ENCODE results near the gene RGS10.
"Not testable (repeated sequence)": the region's sequence is repeated elsewhere in the genome, so short reads cannot be mapped to it uniquely, and the experiment has no call there.

Gene RGS10

DNA sequence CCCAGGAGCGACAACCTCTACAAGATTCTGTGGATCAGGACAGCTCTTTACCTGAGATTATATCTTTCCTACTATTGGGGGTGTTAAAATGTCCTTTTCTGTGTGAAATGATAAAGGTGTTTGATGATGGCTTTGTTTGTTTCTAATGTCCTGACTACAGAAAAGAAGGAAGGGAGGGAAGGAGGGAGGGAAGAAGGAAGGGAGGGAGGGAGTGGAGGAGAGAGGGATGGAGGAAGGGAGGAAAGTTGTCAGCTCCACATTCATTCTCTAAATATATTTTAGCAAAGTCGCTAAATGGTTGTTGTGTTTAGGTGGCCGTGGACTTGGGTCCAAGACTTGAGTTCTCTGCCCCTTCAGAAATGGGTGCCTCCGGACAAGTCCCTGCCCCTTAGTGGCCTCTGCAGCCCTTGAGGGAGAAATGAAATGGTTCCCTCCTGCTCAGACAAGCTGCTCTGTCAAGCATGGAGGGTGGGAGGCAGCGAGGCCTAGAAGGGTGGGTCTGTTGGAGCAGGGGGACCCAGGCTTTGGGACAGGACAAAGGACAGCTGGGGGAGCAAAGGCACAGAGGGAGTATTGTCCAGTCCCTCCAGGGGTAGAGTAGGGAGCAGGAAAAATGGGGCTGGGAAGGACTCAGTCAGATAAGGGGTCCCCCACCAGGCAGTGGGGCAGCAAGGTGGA is 4.4 kb downstream of the RGS10 start:
- TF ChIP-seq, protein P1, sequence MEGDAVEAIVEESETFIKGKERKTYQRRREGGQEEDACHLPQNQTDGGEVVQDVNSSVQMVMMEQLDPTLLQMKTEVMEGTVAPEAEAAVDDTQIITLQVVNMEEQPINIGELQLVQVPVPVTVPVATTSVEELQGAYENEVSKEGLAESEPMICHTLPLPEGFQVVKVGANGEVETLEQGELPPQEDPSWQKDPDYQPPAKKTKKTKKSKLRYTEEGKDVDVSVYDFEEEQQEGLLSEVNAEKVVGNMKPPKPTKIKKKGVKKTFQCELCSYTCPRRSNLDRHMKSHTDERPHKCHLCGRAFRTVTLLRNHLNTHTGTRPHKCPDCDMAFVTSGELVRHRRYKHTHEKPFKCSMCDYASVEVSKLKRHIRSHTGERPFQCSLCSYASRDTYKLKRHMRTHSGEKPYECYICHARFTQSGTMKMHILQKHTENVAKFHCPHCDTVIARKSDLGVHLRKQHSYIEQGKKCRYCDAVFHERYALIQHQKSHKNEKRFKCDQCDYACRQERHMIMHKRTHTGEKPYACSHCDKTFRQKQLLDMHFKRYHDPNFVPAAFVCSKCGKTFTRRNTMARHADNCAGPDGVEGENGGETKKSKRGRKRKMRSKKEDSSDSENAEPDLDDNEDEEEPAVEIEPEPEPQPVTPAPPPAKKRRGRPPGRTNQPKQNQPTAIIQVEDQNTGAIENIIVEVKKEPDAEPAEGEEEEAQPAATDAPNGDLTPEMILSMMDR (IDR thresholded peaks at IDR 0.05; ENCODE audit: low read depth, low read length) = no peak
- DNase-seq (ENCODE audit: extremely low read depth, low read depth) = no peak

DNA sequence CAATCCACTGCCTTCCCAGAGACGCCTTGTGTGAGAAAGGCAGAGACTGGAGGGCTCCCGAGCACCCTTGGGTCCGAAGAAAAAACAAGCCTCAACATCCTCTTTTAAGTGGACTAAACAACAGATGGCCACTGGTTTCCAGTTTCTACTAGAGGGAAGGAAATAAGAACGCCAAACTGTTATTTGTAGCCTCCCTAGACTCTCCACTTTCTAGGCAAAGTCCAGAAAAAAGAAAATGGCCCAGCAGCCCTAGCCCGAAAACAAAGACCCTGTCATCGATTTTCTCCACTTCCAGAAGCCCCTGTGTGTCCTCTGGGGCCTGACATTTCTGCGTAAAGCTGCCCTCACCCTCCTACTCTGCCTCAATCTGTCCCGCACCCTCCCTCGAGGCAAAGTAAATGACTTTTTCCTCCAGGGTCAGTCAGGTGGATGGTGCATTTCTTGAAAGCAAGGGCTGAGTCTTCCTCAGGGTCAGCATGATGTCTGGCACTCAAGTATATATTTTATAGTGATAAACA is 6.0 kb downstream of the RGS10 start:
- DNase-seq (ENCODE audit: extremely low read depth, low read depth) = no peak
- TF ChIP-seq, protein P1 (IDR thresholded peaks at IDR 0.05; ENCODE audit: low read depth, low read length) = no peak

GRCh38 chr10:119535837-119536507 is 6.5 kb downstream of the RGS10 start:
- no peak for DNase-seq (ENCODE audit: extremely low read depth, low read depth)
- TF ChIP-seq, protein P1 (IDR thresholded peaks at IDR 0.05; ENCODE audit: low read depth, low read length) = no peak

- TF ChIP-seq, protein P1 (IDR thresholded peaks at IDR 0.05; ENCODE audit: low read depth, low read length) = no peak
- no peak for DNase-seq (ENCODE audit: extremely low read depth, low read depth)
Observed at GRCh38 chr10:119535305-119535704, 7.2 kb downstream of the RGS10 start.

- TF ChIP-seq, protein P1 (IDR thresholded peaks at IDR 0.05; ENCODE audit: low read depth, low read length) = no peak
- DNase-seq (ENCODE audit: extremely low read depth, low read depth) = no peak
Observed at GRCh38 chr10:119533473-119533872, 9.0 kb downstream of the RGS10 start.

DNA sequence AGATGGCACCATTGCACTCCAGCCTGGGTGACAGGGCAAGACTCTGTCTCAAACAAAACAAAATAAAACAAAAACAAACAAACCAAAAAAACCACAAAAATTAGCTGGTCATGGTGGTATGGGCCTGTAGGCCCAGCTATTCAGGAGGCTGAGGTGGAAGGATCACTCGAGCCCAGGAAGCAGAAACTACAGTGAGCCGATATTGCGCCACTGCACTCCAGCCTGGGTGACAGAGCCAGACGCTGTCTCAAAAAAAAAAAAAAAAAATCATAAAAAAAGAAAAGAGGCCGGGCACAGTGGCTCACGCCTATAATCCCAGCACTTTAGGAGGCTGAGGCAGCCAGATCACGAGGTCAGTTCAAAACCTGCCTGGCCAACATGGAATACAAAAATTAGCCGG is 9.7 kb downstream of the RGS10 start:
- DNase-seq (ENCODE audit: extremely low read depth, low read depth) = not testable (repeated sequence)

DNA sequence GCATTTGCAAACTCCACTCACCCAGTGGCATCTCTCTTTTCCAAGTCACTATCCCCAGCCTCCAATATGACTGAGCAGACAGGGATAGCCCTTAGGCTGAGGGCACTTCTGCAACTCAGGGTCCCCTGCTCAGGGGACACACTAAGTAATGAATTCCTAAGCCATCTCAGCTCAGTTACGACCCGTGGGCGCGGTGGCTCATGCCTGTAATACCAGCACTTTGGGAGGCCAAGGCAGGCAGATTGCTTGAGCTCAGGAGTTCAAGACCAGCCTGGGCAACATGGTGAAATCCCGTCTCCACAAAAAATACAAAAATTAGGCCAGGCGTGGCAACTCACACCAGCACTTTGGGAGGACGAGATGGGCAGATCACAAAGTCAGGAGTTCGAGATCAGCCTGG is 10.3 kb downstream of the RGS10 start:
- not testable (repeated sequence) for DNase-seq (ENCODE audit: extremely low read depth, low read depth)

GRCh38 chr10:119531067-119531466 is 11.5 kb downstream of the RGS10 start:
- peak; percentile 83 for DNase-seq (ENCODE audit: extremely low read depth, low read depth)
- TF ChIP-seq, protein P1 (IDR thresholded peaks at IDR 0.05; ENCODE audit: low read depth, low read length) = no peak

DNA sequence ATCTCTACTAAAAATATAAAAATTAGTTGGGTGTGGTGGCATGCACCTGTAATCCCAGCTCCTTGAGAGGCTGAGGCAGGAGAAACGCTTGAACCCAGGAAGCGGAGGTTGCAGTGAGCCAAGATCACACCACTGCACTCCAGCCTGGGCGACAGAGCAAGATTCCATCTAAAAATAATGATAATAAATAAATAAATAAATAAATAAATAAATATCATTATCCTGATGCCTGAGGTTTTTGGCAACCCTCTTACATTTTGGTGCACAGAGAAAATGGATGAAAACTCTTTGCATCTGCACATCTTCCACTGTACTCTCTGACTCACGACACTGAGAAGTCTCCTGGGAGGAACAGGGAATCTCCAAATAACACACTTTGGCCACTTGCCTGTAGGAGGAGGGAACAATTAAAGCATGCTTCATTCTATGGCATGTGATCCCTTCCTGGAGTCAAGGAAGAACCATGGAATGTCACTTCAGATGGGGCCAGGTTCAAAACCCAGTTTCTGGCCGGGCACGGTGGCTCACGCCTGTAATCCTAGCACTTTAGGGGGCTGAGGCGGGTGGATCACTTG is 13.8 kb downstream of the RGS10 start:
- DNase-seq (ENCODE audit: extremely low read depth, low read depth) = peak; percentile 60
